WTC11 (cell line): ENCODE results near the gene ADAT3. TPM values are rescaled to one million over a fixed set of nuclear protein-coding genes. Genes with fewer than 3 reads are reported as not detected.
A peak's percentile ranks its signal among the peaks of the same experiment; 100 is the strongest.

ENCODE experiments used
- ATAC-seq: fragments of 200-7000 bp; cut with Tn5 transposase; 2 replicates; pipeline ENCODE4 v1.10.0; 2021; ENCODE audit warnings: mild to moderate bottlenecking, moderate library complexity
- CTCF ChIA-PET: fragments of 300-600 bp; sonication (Branson Sonifier 250); formaldehyde crosslinking; loops from one replicate; lab custom pipeline; 2021; ENCODE audit warnings: antibody characterized with exemption; lab: Charles Lee
- POLR2A ChIA-PET: fragments of 350-600 bp; sonication (Branson Sonifier 250); formaldehyde crosslinking; loops from one replicate; lab custom pipeline; 2021; ENCODE audit warnings: antibody characterized with exemption; lab: Charles Lee
- DNase-seq: peaks from one replicate; pipeline ENCODE4 v3.0.0; 2021; ENCODE audit warnings: low spot score
- H3K27ac Mint-ChIP-seq: 2 replicates; pipeline ENCODE4 v1.8.0; 2021; ENCODE audit warnings: mixed read lengths
- H3K27me3 Mint-ChIP-seq: 2 replicates; pipeline ENCODE4 v1.8.0; 2021; ENCODE audit warnings: low read depth, mild to moderate bottlenecking, moderate library complexity, mixed read lengths
- H3K36me3 Mint-ChIP-seq: 2 replicates; pipeline ENCODE4 v1.8.0; 2021; ENCODE audit warnings: mixed read lengths
- H3K4me1 Mint-ChIP-seq: 2 replicates; pipeline ENCODE4 v1.8.0; 2022; ENCODE audit warnings: mixed read lengths
- H3K4me3 Mint-ChIP-seq: 2 replicates; pipeline ENCODE4 v1.8.0; 2021; ENCODE audit warnings: mild to moderate bottlenecking, moderate library complexity, mixed read lengths
- H3K9me3 Mint-ChIP-seq: 2 replicates; pipeline ENCODE4 v1.8.0; 2021; ENCODE audit warnings: mixed read lengths
- CTCF ChIP-seq: fragments of 200-600 bp; IDR thresholded peaks from 2 replicates; pipeline ENCODE4 v1.8.0; 2022; ENCODE audit warnings: antibody characterized with exemption
- E2F5 ChIP-seq: sonication (generic); formaldehyde crosslinking; IDR thresholded peaks from 2 replicates; pipeline ENCODE4 v1.8.1; 2022; ENCODE audit warnings: mild to moderate bottlenecking, moderate library complexity, missing genetic modification reagents
- FOXK1 ChIP-seq: sonication (generic); formaldehyde crosslinking; IDR thresholded peaks from 2 replicates; pipeline ENCODE4 v1.8.0; 2022; ENCODE audit warnings: mild to moderate bottlenecking, moderate library complexity, missing genetic modification reagents
- FOXP1 ChIP-seq: sonication (generic); formaldehyde crosslinking; IDR thresholded peaks from 2 replicates; pipeline ENCODE4 v1.8.0; 2022; ENCODE audit warnings: missing genetic modification reagents, mild to moderate bottlenecking, moderate library complexity, borderline replicate concordance
- JUN ChIP-seq: sonication (generic); formaldehyde crosslinking; IDR thresholded peaks from 2 replicates; pipeline ENCODE4 v1.8.0; 2023; ENCODE audit warnings: mild to moderate bottlenecking, missing genetic modification reagents
- KAT7 ChIP-seq: sonication (generic); formaldehyde crosslinking; IDR thresholded peaks from 2 replicates; pipeline ENCODE4 v1.8.1; 2023; ENCODE audit warnings: missing genetic modification reagents, mild to moderate bottlenecking, borderline replicate concordance
- MAX ChIP-seq: sonication (generic); formaldehyde crosslinking; IDR thresholded peaks from 2 replicates; pipeline ENCODE4 v1.8.0; 2022; ENCODE audit warnings: mild to moderate bottlenecking, missing genetic modification reagents
- NFE2L1 ChIP-seq: sonication (generic); formaldehyde crosslinking; IDR thresholded peaks from 2 replicates; pipeline ENCODE4 v1.8.1; 2023; ENCODE audit warnings: missing genetic modification reagents
- OVOL2 ChIP-seq: fragments of 250-450 bp; sonication (Bioruptor Pico); IDR thresholded peaks from 2 replicates; pipeline ENCODE4 v1.9.0; 2021; ENCODE audit warnings: mild to moderate bottlenecking, borderline replicate concordance
- SP1 ChIP-seq: sonication (generic); formaldehyde crosslinking; conservative IDR thresholded peaks from 2 replicates; pipeline ENCODE4 v1.8.1; 2022; ENCODE audit warnings: missing genetic modification reagents
- TCF7 ChIP-seq: sonication (generic); formaldehyde crosslinking; IDR thresholded peaks from 2 replicates; pipeline ENCODE4 v1.8.0; 2022; ENCODE audit warnings: mild to moderate bottlenecking, low read depth, missing genetic modification reagents, moderate library complexity
- ZNF232 ChIP-seq: sonication (generic); formaldehyde crosslinking; IDR thresholded peaks from 2 replicates; pipeline ENCODE4 v1.8.0; 2022; ENCODE audit warnings: mild to moderate bottlenecking, missing genetic modification reagents
- total RNA-seq: library from RNA; stranded (reverse); gene quantifications from 3 replicates; pipeline ENCODE4 v1.2.3, GENCODE V29; 2021
- TF ChIP-seq, protein P1 (sequence below): sonication (generic); formaldehyde crosslinking; IDR thresholded peaks from 2 replicates; pipeline ENCODE4 v1.8.0; 2022; ENCODE audit warnings: mild to moderate bottlenecking, missing genetic modification reagents
- TF ChIP-seq, protein P2 (sequence below): sonication (generic); formaldehyde crosslinking; IDR thresholded peaks from 2 replicates; pipeline ENCODE4 v1.8.0; 2022; ENCODE audit warnings: mild to moderate bottlenecking, missing genetic modification reagents
- TF ChIP-seq, protein P3 (sequence below): sonication (generic); formaldehyde crosslinking; IDR thresholded peaks from 2 replicates; pipeline ENCODE4 v1.8.0; 2023; ENCODE audit warnings: missing genetic modification reagents, mild to moderate bottlenecking, borderline replicate concordance

Gene ADAT3
- total RNA-seq, 1 experiment from 2014 or later, result 20.3 TPM

DNA sequence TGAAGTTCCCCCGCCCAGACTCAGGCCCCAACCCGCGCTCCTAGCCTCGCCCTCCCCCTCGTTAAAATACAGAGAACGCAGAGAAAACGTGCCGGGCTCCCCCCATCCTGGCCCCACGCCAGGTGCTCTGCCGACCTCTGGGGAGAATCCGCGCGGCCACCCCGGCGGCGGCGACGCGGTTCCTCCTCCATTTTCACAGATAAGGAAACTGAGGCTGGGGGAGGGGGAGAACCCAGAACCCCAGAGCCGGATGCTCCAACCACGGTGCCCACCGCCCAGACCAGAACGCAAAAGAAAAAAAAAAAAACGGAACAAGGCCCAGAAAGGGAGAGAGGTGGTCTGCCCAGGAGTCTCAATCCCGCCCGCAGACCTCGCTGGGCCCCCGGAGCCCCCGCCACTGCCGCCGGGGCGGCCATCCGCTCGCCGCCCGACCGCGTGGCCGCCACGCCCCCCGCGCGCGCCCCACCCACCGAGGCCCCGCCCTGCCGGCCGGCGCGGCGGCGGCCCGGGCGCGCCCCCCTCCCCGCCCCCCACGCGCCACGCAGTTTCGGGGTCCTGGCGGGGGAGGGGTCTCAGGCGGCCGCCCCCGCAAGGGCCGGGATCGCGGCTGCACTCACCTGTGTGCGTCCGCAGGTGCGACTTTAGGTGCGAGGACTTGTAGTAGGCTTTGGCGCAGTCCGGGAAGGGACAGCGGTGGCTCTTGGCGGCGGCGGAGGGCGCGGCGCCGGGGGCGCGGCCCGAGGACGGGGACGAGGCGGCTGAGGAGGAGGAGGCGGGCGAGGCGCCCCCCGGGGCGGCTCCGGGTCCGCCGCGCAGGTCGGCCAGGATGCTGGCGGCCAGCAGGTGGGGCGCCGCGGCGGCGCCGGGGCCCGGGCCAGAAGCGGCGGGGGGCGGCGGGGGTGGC lies 42.5 kb upstream of the ADAT3 start:
- H3K9me3 Mint-ChIP-seq, result no peaks in the 10 kb centered on the region
- POLR2A ChIA-PET, result no interaction called here
- CTCF ChIA-PET, result no interaction called here

DNA sequence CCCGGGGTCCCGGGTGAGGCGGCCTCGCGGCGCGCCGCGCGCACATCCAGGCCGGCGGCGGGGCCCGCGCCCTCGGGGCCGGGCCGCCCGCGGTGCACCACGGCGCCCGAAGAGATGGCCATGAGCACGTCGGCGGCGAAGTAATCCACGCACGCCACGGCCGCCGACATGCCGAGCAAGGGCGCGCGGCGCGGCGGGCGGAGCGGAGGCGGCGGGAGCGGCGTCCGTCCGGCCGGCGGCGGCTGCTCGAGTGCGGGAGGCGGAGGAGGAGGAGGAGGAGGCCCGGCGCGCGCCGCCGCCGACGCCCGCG lies 41.9 kb upstream of the ADAT3 start, which contains the start of gene KLF16:
Gene KLF16, minus strand, starts transcription at position 252 of the 310 bp plus-strand sequence. Its CDS starts 82 bp downstream, at position 170.
- Mint-ChIP-seq H3K36me3 (no peaks in the 10 kb centered on the region), H3K4me1 (peaks cover 24% of the 10 kb centered on the region), H3K27ac (no peak within 1 kb of the TSS), H3K27me3 (peaks cover 11% of the 10 kb centered on the region), H3K9me3 (no peaks in the 10 kb centered on the region), H3K4me3 (peak within 1 kb of the TSS; percentile 84)
- ChIA-PET CTCF (no interaction called here), POLR2A (no interaction called here)
- ATAC-seq (no peak), DNase-seq (no peak)
- TF ChIP-seq FOXP1 (CRISPR knock-in tag) (0 out of 2 replicates have a peak, but pooled peaks have one; percentile 7), E2F5 (CRISPR knock-in tag) (no peak), KAT7 (CRISPR knock-in tag) (0 out of 2 replicates have a peak, but pooled peaks have one; percentile 58), TCF7 (CRISPR knock-in tag) (0 out of 2 replicates have a peak, but pooled peaks have one; percentile 54), NFE2L1 (no peak)

More for the DNA sequence above, 42.5 kb upstream of the ADAT3 start:
- Mint-ChIP-seq H3K4me1 (peaks cover 26% of the 10 kb centered on the region), H3K36me3 (no peaks in the 10 kb centered on the region), H3K4me3 (peak overlapping the region; percentile 84), H3K27ac (no peak overlapping the region), H3K27me3 (peaks cover 11% of the 10 kb centered on the region)
- TF ChIP-seq FOXP1 (CRISPR knock-in tag), result 0 out of 2 replicates have a peak, but pooled peaks have one; percentile 5
- TF ChIP-seq CTCF, result no peak
- DNase-seq, result peak; percentile 64
- ATAC-seq, result no peak

GRCh38 chr19:1863638-1864479 lies 41.3 kb upstream of the ADAT3 start:
- DNase-seq, result peak; percentile 94
- POLR2A ChIA-PET, result interaction anchor here (0.6 to 2.5 kb wide), 5 partner anchors 9 to 34 kb away, joined by 3 to 15 read pairs (median 4); no protein-coding TSS in a partner anchor
- CTCF ChIA-PET, result interaction anchor here (0.6 to 3.0 kb wide), 20 partner anchors 9 to 455 kb away, joined by 3 to 48 read pairs (median 4); partner anchors contain the start of genes ABHD17A, ADAT3 and SCAMP4
- Mint-ChIP-seq H3K4me1 (peaks cover 18% of the 10 kb centered on the region), H3K4me3 (peak overlapping the region; percentile 68), H3K9me3 (no peaks in the 10 kb centered on the region), H3K36me3 (no peaks in the 10 kb centered on the region), H3K27ac (no peak overlapping the region), H3K27me3 (peaks cover 11% of the 10 kb centered on the region)
- peak; percentile 68 for ATAC-seq
- TF ChIP-seq, protein P1, sequence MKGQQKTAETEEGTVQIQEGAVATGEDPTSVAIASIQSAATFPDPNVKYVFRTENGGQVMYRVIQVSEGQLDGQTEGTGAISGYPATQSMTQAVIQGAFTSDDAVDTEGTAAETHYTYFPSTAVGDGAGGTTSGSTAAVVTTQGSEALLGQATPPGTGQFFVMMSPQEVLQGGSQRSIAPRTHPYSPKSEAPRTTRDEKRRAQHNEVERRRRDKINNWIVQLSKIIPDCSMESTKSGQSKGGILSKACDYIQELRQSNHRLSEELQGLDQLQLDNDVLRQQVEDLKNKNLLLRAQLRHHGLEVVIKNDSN (CRISPR knock-in tag), result peak; percentile 93
- TF ChIP-seq FOXK1, result peak; percentile 79
- peak; percentile 84 for TF ChIP-seq E2F5 (CRISPR knock-in tag)
- TF ChIP-seq ZNF232, result 0 out of 2 replicates have a peak, but pooled peaks have one; percentile 66
- TF ChIP-seq, protein P2, sequence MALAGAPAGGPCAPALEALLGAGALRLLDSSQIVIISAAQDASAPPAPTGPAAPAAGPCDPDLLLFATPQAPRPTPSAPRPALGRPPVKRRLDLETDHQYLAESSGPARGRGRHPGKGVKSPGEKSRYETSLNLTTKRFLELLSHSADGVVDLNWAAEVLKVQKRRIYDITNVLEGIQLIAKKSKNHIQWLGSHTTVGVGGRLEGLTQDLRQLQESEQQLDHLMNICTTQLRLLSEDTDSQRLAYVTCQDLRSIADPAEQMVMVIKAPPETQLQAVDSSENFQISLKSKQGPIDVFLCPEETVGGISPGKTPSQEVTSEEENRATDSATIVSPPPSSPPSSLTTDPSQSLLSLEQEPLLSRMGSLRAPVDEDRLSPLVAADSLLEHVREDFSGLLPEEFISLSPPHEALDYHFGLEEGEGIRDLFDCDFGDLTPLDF (CRISPR knock-in tag), result no peak
- TF ChIP-seq KAT7 (CRISPR knock-in tag), result no peak
- no peak for TF ChIP-seq OVOL2 (CRISPR knock-in tag)
- TF ChIP-seq SP1 (CRISPR knock-in tag), result peak; percentile 92
- peak; percentile 96 for TF ChIP-seq MAX (CRISPR knock-in tag)
- TF ChIP-seq JUN (CRISPR knock-in tag), result 0 out of 2 replicates have a peak, but pooled peaks have one; percentile 54
- TF ChIP-seq, protein P3, sequence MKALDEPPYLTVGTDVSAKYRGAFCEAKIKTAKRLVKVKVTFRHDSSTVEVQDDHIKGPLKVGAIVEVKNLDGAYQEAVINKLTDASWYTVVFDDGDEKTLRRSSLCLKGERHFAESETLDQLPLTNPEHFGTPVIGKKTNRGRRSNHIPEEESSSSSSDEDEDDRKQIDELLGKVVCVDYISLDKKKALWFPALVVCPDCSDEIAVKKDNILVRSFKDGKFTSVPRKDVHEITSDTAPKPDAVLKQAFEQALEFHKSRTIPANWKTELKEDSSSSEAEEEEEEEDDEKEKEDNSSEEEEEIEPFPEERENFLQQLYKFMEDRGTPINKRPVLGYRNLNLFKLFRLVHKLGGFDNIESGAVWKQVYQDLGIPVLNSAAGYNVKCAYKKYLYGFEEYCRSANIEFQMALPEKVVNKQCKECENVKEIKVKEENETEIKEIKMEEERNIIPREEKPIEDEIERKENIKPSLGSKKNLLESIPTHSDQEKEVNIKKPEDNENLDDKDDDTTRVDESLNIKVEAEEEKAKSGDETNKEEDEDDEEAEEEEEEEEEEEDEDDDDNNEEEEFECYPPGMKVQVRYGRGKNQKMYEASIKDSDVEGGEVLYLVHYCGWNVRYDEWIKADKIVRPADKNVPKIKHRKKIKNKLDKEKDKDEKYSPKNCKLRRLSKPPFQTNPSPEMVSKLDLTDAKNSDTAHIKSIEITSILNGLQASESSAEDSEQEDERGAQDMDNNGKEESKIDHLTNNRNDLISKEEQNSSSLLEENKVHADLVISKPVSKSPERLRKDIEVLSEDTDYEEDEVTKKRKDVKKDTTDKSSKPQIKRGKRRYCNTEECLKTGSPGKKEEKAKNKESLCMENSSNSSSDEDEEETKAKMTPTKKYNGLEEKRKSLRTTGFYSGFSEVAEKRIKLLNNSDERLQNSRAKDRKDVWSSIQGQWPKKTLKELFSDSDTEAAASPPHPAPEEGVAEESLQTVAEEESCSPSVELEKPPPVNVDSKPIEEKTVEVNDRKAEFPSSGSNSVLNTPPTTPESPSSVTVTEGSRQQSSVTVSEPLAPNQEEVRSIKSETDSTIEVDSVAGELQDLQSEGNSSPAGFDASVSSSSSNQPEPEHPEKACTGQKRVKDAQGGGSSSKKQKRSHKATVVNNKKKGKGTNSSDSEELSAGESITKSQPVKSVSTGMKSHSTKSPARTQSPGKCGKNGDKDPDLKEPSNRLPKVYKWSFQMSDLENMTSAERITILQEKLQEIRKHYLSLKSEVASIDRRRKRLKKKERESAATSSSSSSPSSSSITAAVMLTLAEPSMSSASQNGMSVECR (CRISPR knock-in tag), result peak; percentile 87; the same call in 1 of the 2 replicates
